ENCODE measurements around the gene SLC24A3.

Gene SLC24A3

DNA sequence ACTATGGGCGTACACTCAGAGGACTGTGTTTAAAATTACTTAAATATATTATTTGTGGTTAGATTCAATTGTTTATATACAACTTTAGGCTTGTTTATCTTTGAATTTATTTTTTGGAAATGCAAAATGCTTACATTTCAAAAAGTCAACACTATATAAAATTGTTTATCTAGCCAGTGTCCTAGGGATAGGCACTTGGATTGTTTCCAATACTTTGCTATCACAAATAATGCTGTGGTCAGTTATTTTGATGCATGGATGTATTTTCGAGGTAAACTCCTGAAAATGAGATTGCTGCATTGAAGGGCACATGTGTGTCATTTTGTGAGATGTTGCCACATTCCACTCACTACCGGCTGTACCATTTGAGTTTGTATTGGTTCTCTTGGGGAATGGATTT lies 213.9 kb downstream of the SLC24A3 start:
- no peak for DNase-seq (ENCODE audit: low spot score)

DNA sequence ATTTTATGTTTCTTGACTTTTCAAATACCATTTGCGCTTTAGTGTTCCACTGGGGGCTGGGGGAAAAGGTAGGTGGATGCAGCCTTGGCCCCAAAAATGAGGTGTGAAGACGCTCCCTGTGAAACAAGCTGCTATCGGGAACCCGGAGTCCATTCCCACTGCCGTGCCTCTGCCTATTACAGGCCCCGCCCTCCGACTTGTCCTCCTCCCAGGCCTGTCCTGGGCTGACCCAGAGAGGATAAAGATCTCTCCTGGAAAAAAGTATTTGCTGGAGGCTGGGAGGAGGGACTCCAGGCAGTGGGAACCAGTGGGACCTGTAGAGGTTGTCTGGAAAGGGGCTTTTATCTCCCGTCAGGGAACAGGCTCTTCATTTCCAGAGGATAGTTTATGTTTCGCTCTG lies 215.0 kb downstream of the SLC24A3 start:
- no peak for DNase-seq (ENCODE audit: low spot score)

DNA sequence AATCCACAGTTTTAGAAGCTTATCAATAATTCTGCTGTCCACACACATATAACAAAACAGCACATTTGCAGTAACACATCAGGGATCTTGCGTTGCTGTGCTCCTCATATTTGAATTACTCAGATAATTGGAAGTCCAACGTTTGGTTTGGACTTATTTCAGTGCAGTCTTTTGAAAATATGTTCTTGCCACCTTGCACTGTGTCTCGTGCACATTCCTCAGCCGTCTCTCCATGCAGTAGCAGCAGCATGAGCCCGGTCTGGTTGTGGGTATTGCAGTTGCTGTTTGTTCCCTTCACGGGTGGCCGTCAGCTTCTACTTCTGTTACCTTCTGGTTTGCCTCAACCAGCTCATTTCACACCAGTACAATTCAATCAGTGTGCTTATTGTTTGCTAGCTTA lies 215.5 kb downstream of the SLC24A3 start:
- DNase-seq (ENCODE audit: low spot score), result no peak

DNA sequence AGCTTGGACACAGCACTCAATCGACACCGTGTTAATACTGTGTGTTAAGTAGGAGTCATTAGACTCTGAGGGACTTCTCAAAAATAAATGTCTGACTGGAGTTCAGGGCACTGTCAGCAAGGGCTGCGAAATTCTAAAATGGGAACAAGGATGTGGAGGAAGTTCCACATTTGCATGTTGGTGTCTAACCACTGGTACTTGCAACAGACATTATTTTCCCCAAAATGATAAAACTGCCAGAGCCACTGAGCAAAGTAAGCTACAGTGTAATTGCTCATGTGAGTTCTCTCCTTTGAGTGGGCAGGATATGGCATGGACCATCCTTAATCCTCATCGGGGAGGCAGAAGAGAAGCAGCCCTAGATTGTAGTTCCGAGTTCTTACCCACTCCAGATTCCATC lies 215.9 kb downstream of the SLC24A3 start:
- DNase-seq (ENCODE audit: low spot score), result no peak

DNA sequence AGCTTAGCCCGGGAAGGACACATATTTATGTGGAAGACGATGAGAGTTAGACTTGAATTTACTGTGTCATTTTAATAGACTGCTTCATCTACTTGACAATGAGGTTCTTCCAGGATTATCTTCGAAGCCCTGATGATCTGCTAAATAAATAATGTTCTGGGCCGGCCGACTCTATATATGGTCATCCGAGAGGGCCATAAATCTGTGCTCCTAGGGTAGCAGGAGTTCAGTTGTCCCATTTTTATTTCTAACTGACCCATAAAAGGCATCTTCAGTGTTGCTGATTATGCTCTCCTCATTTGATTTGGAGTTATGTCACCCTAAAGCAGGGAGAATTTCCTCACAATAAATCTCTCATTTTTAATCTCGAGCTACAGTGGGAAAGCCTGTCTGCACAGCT lies 217.1 kb downstream of the SLC24A3 start:
- no peak for DNase-seq (ENCODE audit: low spot score)

DNA sequence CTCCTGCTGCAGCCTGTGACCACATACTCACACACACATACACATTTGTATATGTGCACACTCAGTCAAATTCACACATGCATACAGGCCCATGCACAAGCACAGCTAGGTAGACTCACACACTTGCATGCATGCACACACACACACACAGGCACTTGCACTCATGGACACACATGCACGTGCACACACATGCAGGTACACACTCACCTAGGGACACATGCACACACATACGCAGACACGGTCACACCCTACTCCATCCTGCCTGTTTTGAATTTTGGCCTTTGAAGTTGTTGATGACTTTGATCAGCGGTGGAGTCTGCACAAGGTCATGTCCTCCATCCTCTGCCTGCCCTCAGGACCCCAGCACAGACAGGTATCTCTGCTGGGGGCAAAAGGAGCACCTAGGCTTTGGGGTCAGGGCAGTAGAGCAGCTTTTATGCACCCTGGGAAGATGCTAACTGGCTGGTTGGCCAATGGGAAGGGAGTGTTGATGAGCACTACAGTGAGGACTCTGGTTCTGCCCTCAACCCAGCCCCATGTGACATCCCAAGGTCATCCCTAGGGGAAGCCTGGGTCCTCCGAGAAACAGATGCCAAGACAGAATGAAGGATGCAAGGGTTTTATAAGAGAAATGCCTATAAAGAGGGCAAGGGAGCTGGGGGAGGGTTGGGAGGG lies 218.3 kb downstream of the SLC24A3 start:
- no peak for DNase-seq (ENCODE audit: low spot score)

DNA sequence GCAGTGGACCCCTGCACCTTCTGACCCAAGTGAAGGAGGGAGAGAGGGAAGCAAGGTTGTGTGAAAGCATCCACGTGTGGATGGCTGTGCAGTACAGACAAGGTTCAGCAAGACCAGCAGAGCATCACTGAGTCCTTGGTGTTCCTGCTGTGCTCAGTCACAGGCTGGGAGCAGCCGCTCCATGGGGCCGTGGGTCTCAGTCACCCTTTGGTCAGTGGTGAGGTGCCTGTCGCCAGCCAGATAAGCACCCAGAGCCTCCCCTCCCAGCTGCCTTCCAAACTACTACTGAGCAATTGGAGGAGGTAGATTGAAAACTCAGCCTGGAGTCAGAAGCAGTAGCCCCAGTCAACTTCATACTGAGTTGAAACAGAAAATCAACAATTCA lies 218.9 kb downstream of the SLC24A3 start:
- no peak for DNase-seq (ENCODE audit: low spot score)

DNA sequence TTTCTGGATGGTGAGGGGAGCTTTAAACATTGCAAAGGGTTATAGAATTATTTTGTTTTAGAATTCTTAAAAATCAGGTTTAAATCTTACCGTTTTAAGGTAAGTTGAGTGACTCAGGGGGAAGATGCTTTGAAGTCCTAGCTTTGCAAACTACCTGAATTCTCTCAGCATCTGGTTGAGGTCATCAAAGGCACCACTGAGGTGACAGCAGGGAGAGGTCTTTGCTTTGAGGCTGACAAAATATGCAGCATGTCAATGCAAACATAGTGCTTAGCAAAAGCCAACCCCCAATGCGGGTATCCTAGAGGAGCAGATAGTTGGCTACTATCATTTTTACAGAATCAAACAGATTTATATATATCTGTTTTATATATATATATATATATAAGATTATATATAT lies 219.5 kb downstream of the SLC24A3 start:
- no peak for DNase-seq (ENCODE audit: low spot score)

DNA sequence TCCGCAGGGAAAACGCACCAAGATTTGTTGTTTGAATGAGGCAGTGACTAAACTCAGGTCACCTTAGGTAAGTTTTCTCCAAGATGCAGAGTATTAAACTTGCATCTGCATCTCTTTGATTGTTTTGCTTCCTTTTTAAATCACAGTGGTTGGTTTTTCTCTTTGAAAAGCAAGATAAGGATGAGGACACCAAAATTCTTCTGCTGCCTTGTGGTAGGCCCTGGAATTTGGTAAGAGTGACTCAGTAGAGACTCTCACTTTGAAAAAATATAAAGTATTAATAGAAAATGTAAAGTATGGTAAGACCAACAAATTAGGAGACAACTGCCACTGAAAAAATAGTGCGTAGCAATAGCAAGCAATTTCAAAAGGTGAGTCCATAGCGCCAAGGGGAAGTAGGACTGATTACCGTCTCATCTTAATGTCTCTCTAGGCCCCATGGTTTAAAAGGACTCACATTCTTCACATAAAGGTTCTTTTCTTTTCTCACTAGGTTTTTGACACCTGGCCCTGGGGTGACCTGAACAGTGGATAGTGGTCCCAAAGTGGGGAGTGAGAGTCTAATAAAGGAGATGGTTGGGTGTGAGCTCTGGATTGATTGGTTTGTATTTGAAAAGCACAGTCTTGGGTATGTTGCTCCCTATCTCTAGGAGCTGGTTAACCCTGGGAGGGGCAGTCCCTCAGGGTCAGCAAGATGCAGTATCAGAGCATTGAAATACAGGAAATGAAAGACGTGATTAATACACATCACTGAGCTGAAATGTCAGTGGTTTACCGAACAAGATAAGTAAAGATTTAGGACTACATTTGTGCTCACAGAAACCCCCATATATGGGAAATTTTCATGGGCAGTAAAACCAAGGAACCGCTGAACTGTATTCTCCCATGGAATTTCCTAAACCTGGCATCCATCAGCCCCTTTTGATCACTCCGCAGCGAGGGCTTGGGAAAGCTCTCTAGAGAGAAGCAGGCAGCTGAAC lies 221.2 kb downstream of the SLC24A3 start:
- DNase-seq (ENCODE audit: low spot score), result no peak

DNA sequence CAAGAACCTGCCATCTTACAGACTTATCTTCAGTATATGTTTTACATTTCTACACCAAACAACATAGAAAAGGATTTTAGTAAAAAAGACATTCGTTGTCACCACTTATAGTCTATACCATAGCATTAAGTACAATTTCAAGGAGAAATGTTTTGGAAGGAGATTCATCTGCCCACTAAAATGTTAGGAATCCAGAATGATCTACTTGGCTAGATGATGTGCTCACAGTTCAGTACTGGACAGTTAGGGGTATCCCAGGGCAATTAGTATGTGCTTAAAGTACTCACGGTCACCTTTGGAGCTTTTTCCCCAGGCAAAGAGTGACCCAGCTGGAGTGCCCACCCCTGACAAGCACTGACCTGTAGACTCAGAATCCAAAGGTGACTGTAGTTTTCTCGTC lies 222.9 kb downstream of the SLC24A3 start:
- no peak for DNase-seq (ENCODE audit: low spot score)

DNA sequence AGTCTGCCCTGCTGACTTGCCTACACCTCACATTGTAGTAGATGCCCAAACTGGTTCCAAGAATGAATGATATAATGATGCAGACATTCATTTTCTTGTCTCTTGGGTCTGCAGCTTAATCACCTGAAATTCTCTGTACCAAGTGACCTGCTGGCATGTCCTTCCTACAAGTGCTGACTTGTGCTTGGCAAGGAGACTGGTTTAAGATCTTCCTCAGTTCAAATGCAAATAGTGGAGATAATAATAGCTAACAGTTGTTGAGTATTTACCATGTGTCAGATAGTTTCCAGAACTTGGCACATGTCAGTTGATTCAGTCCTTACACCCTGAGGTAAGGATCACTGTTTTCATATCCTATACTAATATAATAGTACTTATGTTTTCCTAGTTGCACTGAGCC lies 223.4 kb downstream of the SLC24A3 start:
- no peak for DNase-seq (ENCODE audit: low spot score)

DNA sequence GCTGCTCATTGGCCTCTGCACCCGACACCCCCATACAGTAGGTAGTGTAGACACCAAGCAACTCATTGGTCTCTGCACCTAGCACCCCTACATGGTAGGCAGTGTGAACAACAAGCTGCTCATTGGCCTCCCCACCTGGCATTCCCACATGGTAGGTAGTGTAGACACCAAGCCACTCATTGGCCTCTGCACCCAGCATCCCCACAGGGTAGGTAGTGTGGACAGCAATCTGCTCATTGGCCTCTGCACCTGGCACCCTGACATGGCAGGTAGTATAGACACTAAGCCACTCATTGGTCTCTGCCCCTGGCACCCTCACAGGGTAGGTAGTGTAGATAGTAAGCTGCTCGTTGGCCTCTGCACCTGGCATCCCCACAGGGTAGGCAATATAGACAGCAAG lies 226.0 kb downstream of the SLC24A3 start:
- no peak for DNase-seq (ENCODE audit: low spot score)

DNA sequence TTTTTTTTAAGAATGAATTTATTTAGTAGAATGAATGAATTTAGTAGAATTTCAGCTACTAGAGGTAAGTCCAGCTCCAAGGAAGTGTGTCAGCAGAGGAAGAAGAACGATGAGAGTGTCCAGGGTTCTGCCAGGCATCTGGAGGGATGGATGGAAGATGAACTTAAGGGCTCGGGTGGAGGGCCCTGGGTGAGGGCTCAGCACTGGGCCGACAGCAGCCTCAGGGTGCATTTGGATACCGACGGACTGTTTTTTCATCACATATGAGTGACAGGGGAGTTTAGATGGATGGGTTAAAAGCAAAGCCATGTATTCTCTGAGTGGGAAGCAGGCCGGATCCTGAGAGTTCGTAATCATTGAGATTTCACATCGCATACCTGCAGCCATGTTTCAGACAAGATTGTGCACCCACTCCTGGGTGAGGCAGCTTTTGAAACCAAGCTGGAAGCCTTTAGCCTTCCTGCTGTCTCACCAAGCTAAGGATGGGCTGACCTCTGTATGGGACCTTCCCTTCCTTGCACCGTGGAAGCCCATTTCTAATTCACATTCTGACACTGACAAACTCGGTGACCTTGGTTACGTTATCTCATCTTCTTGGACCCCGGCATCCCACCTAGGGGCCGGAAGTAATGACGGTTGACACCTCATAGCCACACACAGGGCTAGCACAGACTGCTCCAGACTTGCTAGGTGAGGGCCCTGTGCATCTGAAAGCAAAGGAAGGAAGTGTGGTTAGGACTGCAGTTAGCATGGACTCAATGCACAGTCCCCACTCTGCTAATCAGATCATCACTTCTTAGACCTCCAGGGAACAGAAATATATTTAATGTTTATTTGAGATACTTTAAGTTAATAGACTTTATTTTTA lies 228.5 kb downstream of the SLC24A3 start:
- no peak for DNase-seq (ENCODE audit: low spot score)

DNA sequence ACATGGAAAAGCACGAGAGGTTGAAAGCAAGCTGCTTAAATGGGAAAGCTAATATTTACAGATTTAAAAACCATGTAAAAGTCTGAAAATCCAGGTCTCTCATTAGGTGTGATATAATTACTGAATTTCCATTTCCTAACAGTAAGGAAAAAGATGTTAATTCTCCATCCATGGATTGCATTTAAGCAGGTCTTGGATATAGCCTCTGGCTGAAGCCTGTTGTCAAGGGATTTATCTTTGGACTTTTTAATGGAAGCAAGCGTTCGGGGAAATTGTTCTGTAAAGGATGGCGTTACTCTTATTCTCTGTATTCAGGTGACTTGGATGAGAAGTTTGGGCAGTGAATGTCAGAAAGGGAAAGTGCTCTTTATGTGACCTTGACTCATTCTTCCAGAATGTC lies 233.8 kb downstream of the SLC24A3 start:
- DNase-seq (ENCODE audit: low spot score), result no peak

DNA sequence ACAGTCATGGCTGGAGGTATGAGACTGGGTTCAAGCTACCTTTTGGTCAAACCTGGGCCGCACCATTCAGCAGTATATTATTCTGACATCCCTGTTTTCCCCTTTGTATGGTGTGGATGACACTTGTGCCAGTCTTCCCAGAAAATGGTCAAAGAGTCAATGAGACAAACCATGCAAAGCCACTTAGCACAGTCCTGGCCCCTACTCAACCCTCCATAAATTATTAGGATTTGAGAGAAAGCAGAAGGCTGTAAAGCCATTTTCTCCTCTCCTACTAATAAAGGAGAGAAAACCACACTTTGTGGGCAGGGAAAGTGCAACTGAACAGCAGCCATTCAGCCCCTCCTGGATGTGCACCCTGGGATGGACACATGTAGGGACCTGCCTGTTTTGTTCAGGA lies 236.2 kb downstream of the SLC24A3 start:
- no peak for DNase-seq (ENCODE audit: low spot score)

DNA sequence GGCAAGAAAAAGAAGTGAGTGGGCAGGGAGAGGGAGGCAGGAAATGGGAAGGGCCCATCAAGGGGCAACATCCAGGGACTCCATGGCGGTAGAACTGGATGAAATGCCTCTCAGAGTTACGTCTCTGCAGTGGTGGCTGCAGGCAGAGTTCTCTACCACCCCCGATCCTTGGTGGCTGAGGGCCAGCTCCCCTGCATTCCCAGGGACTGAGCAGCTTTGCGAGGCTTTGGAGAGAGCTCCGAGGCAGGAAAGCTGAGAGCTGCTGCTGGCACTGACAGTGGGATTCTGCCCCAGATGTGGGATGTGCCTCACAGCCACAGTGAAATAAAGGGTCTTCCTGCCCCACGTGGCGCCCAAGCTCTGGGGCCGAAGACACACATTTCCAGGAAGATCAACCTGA lies 236.6 kb downstream of the SLC24A3 start:
- DNase-seq (ENCODE audit: low spot score), result no peak

DNA sequence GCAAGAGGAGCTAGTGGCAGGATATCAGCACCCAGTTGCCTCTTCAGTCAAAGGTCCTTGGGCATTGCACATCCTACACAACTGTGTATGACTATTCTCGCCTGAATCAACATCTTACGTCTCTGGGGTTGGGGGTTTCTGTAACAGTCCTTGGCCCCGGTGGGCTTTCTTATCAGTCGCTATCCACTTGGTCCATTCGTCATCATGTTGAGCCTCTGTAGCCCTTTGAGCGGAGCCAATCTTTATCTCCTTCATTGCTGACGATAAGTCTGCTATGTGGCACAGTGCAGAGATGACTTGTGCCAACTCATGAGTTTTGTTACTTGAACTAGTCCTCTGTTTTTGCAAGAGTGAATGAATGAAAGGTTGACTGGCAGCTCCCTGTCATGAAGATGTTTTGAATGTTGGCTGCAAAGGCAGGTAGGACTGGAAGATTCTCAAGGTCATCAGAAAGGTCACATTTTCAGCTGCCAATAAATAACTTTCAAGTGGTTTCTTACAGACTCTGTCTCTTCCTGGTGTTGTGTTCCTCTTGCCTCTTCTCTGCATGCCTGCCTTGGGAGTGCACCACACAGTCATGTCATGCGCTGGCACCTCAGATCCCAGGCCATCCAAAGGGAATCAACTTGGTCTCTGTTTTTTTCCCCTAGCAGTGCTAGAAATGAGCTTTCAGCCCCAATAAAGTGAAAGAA lies 238.9 kb downstream of the SLC24A3 start:
- DNase-seq (ENCODE audit: low spot score), result no peak

DNA sequence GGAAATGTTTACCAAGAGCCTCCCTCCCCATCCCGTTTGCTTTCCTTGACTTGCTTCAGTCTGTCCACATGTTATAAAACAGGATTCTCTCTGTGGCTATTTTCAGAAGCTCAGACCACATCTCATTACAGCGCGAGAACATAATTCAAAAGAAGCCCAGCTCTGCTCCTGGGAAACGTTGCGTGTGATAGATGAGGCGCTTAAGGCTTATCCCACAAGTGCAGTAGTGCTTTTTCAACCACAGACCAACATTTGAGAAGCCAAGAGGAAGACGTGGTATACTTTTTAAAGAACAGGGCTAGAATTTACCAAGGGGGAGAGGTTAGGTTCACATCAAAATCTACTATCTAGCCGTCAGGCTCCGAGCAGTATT lies 239.5 kb downstream of the SLC24A3 start:
- no peak for DNase-seq (ENCODE audit: low spot score)

DNA sequence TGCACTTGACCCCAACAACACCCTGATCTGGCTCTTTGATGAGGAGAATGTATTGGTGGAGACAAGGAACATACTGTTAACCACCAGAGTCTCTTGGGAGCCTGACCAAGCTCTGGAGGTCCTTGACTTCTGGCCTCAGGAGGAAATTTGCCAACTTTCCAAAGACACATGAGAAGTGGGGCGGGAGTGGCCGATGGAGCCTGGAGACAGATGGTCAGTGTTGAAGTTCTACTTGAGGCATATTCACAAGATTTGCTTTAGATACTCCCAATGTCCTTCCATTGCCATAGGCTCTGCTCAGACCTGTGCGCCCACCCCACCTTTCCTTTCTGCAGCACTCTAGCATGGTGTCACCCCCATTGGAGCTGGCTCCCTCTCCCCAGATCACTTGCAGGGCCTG lies 241.0 kb downstream of the SLC24A3 start:
- no peak for DNase-seq (ENCODE audit: low spot score)

DNA sequence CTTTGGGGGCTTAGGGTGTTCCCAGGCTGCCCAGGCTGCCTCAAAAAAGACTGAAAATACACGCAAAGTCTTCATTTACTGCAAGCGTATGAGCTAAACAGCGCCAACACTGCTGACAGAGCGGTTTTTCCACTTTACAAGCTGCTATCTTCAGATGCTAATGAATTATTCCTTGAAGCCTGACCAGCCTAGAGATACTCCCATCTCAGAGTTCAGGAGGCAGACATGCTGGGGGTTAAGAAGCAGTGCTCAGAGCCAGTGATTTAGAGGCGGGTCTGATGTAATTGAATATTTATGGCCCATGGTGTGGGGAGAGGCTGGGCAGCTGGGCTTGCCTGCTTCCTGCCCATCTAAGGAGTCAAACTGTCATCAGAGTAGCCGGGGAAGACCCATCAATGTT lies 241.4 kb downstream of the SLC24A3 start:
- DNase-seq (ENCODE audit: low spot score), result no peak

DNA sequence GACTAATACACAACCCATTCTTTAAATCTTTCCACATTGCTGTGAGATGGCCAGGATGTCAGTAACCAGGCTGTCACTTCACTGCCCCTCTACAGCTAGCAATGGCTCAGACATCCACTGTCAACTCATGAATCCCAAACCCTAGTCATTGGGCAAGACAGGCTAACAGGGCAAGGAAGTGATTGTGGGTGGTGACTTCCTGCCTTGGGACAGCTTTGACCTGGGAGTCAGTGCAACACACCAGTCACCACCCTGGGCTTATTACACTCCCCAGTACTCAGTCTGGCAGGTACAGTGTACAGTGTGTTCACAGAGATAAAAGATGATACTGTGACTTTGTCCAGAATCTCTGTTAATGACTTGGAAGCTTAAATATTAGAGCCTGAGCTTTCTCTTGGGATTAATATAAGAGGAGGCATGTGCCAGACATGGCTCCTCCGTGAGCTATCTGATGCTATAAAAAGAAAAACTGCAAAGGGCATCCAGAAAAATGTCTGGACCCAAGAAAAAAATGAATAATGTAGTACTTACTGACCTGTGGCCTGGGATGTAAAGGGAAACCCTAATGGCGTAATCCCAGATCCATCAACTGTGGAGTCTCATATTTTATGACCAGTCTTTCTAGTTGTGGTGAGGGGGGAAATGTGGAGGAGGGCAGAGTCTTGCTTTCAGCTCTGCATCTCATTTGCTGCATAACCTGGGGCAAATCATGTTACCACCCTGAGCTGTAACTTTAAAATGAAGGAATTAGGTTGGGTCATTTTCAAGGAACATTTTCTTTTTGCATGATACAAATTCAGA lies 244.4 kb downstream of the SLC24A3 start:
- DNase-seq (ENCODE audit: low spot score), result no peak

Data from NAMALWA (cell line).